ENCODE results near the gene DUSP10.

The DUSP10 gene

GRCh38 chr1:221728037-221728505, 13.8 kb downstream of the DUSP10 start:
- DNase-seq = no peak

GRCh38 chr1:221727146-221728036, 14.5 kb downstream of the DUSP10 start:
- no peak for DNase-seq

DNA sequence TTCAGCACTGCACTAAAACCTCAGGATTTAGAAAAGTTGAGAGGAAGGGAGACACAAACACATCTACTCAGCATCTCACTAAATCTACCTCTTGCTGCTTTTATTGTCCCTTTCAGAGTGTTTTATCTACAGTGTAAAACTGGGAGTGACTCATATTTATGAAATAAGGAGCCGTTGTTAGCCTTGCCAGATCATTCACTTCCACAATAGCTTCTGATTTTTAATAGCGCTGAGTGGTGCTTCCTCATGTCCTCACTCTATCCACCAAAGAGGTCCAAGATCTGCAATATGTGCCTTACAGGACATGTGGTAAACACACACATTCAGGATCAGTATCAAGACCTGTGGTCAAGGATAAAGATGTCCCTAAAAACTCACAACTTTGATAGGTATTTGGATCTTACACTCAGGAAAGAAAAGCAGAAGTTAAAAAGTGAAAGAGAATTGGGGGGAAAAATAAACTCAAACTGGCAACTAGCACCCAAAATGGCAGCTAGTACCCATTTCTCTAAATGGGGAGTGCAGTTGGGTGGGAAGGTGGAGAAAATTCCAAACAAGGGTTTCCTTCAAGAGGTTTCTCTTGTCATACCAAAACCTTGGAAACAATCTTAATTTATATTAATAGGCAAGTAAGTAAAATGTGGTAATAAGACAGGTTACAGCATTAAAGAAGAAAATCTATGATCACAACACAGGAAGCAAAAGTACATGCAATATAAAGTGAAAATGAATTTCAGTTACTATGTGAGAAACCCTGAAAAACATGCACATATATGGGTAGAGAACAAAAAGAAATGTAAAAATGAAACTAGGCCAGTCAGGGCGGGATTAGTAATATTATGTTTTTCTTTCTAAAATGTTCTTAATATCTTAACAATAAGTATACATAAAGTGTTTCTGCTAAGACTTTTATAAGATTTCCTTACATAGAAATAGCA, 15.9 kb downstream of the DUSP10 start:
- no peak for DNase-seq

GRCh38 chr1:221724931-221725605, 16.8 kb downstream of the DUSP10 start:
- no peak for DNase-seq

- DNase-seq = no peak
These were observed 18.0 kb downstream of the DUSP10 start for GRCh38 chr1:221723848-221724236.

- no peak for DNase-seq
These were observed 18.7 kb downstream of the DUSP10 start for GRCh38 chr1:221723018-221723847.

GRCh38 chr1:221722254-221723017, 19.5 kb downstream of the DUSP10 start:
- no peak for DNase-seq

DNA sequence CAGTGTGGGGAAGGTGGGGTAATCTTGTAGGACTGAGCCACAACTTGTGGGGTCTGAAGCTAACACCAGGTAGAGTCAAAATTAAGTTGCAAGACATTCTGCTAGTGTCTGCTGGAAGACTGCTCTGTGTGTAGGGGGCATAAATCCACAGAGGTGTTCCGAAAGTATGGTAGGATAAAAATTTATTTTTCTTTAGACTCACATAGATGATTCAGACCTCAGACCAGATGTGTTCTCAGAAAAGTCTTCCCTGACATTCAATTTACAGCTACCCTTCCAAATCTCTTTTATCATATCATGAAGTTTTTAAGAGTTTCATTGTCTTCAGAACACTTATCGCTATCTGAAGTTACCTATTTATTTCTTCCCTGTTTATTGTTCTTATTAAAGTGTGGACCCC, 21.3 kb downstream of the DUSP10 start:
- no peak for DNase-seq

GRCh38 chr1:221719987-221720386, 21.9 kb downstream of the DUSP10 start:
- no peak for DNase-seq

GRCh38 chr1:221719278-221719597, 22.7 kb downstream of the DUSP10 start:
- no peak for DNase-seq

DNA sequence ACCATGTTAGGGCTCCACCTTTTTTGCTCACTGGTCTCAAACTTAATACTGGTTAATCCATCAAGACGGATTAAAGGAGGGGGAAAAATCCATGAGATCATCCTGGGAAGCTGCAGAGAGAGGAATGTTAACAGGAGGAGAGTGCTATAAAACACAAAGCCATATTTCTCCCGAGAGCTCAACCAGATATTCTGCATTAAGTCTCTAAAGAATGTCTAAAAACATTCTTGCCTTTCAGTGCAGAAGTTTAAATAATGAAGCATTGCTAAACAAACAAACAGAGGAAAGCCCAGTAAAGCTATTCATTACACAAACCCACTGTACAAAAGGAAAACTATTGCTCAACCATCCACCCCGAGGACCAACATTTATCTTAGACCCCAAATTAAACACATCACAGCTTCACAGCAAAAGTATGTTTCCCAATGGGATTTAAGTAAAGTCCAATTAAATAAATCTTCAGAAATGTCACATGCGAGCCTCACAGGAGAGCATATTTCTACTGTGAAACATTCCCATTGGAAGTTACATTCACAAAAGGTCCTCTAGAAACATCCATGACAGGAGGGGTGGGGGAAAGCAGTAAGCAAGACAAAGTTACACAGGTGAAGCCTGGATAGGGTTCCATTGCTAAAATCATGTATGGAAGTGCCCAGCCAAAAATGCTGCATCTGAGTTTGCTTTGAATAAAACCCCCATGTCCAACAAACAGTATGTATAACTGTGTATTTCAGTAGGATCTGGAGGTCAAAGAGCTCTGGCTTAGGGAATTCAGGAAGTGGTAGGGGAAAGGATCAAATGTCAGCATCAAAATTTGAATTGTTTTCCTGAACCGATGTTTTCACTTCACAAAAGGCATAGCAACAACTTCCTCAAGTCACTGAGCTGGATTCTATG, 23.3 kb downstream of the DUSP10 start:
- DNase-seq = no peak

DNA sequence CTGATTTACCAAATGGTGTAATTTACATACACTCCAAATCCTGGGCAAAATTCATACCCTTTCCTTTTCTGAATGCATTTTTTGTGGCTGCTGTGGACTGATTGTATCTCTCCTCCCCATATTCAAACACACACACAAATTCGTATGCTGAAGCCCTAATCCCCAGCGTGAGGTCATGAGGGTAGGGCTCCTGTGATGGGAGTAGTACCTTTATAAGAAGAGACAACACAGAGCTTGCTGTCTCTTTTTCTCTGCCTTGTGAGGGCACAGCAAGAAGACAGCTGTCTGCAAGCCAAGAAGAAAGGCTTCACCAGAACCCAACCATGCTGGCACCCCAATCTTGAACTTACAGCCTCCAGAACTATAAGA, 24.4 kb downstream of the DUSP10 start:
- DNase-seq = no peak

DNA sequence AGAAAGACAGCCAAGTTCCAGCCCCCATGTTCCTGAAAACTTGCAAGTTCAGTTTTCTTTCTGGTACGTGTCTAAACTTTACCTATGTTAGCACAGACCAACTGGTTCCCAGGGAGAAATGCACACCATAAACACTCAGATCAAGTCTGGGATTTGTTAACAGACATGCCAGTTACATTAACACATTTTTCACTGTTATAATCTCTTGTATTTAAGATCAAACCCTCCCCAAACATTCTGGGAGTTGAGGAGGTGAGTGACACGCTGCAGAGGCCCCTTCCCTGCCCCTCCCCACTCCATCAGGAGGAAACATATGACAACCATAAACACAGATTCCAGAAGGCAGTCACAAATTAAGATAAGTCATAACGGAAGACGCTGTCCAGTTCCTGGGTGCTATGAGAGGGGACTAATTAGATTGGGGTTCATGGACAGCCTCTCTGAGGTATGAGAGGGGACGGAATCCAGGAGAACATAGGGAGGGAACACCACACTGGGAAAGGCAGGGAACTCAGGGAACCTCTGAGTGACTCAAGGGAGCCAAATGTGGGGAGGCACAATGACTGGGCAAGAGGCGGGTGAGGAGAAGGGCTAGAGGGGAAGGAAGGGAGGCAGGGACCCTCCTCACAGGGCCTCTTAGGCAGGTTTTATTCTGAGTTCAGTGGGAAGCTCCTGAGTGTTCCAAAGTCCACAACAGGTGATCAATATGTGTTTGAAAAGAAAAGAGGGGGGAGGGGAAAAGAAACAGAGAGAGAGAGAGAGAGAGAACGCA, 25.0 kb downstream of the DUSP10 start:
- no peak for DNase-seq

DNA sequence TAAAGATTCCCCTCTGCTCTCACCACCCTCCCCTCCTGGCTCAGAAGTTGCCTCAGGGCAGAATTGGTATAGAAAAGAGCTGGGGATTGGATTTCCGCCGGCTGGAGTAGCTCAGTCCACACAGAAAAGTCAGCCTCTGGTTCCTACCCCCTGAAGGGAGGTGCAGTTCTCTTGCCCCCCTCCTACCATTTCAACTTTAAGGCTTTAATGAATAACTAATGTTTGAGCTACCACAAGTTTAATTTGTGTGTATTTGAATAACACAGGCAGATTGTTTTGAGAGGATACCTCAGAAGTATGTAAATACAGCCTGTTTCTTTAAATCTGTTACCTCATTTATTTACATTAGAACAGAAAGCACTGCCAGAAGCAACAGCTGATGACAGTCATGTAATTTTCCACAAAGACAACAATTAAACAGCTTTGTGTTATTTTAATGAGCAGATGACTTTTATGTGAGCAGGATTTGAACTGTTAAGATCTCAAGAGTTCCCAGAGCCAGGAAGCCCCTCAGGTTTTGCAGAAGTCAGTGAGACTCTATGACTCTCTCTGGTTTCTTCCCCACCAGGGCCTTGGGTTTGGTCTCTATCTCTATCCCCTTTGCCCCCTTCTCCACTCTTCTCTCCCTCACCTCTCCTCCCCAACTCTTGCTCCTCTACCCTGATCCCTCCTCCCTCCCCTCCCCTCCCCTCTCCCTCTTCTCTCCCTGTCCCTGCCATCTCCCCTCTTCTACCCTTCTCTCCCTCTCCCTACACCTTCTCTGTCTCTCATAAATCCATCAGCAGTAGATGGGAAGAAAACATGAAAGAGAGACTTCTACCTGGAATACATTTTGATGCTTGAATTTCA, 26.3 kb downstream of the DUSP10 start:
- no peak for DNase-seq

DNA sequence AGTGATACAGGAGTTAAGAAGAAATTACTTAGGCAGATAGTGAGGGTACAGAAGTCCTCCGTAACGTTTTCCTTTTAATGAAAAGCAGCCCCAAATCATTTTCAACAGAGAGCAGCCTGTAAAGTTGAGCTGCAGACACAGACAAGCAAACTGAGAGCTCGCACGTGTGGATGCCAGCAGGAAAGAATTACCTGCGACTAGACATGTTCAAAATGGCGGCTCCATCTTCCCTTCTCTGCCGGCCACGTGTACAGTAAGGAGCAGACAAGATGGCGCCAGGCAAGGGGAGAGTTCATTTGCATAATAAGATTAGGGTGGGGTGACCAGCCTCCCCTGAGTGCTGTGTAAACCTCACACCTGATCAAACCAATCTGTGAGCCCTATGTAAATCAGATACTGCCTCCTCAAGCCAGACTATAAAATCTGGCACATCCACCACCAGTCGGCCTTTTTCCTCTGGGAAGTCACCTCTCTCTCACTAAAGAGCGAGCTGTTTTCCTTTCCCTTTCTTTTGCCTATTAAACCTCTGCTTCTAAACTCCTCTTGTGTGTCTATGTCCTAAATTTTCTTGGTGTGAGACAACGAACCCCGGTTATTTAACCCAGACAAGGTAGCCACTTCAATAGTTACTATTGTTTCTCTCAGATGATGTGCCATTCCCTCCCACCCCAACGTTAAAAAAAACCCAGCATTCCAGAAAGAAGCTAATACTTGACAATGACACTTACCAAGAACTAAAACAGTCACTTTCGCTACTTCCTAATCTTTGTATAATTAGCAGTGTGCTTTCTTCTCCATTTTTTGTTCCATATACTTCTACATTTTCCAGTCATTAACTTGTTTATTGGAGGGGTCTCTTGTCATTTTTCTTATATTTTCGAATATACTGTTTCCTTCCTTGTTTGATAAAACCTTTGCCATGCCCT, 27.4 kb downstream of the DUSP10 start:
- DNase-seq = no peak

GRCh38 chr1:221712776-221713431, 29.0 kb downstream of the DUSP10 start:
- DNase-seq = peak; percentile 73

DNA sequence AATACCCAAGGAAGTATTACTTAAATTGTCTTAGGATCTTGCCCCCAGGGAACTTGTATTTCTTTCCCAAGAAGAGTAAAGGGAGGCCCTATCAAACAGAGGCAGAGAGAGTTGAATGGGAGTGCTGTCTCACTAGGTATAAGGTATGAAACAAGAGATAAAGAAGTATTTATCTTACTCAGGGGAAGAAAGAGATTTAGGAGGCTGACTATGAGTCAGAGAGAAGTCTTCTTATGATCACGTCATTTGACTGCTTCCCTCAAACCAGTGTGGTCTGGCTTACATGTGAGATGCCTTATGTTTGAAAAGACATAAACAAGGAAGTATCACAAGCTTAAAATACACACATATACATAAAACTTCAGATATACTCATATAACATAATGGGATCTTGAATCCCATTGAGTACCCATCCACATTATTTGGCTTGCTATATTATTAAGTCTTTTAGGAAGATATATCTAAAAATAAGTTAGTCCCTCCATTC, 29.6 kb downstream of the DUSP10 start:
- DNase-seq = no peak
